Neural progenitor cell (in vitro differentiated cells): Measurements from ENCODE around the gene GRM8. TPM values are rescaled to one million over a fixed set of nuclear protein-coding genes. Genes with fewer than 3 reads are reported as not detected.

Source experiments
- DNase-seq: peaks from one replicate; pipeline ENCODE4 v3.0.0-alpha.2; 2016; ENCODE audit warnings: low spot score
- H2AFZ ChIP-seq: fragments of 200-600 bp; sonication (generic); replicated peaks from 2 replicates; pipeline ENCODE4 v1.6.1; 2016; ENCODE audit warnings: antibody characterized with exemption
- H3F3A ChIP-seq: fragments of 200-600 bp; sonication (generic); 2 replicates; pipeline ENCODE4 v1.6.1; 2016; ENCODE audit warnings: antibody characterized with exemption, low read depth
- H3K27ac ChIP-seq: fragments of 200-600 bp; sonication (generic); 2 replicates; pipeline ENCODE4 v1.5.1; 2016; ENCODE audit warnings: mild to moderate bottlenecking
- H3K27me3 ChIP-seq: fragments of 200-600 bp; sonication (generic); 2 replicates; pipeline ENCODE4 v1.6.1; 2016; ENCODE audit warnings: mild to moderate bottlenecking, moderate library complexity
- H3K36me3 ChIP-seq: fragments of 200-600 bp; sonication (generic); 2 replicates; pipeline ENCODE4 v1.5.1; 2016
- H3K4me1 ChIP-seq: fragments of 200-600 bp; sonication (generic); 2 replicates; pipeline ENCODE4 v1.6.1; 2016; ENCODE audit warnings: mixed run types
- H3K4me2 ChIP-seq: fragments of 200-600 bp; sonication (generic); 2 replicates; pipeline ENCODE4 v1.6.1; 2016
- H3K4me3 ChIP-seq: fragments of 200-600 bp; sonication (generic); 2 replicates; pipeline ENCODE4 v1.5.1; 2016
- H3K79me2 ChIP-seq: fragments of 200-600 bp; sonication (generic); 2 replicates; pipeline ENCODE4 v1.6.1; 2016; ENCODE audit warnings: low read depth
- H3K9ac ChIP-seq: fragments of 200-600 bp; sonication (generic); 2 replicates; pipeline ENCODE4 v1.6.1; 2016
- H3K9me3 ChIP-seq: fragments of 200-600 bp; sonication (generic); 2 replicates; pipeline ENCODE4 v1.5.1; 2016; ENCODE audit warnings: low read depth
- H4K20me1 ChIP-seq: fragments of 200-600 bp; sonication (generic); 2 replicates; pipeline ENCODE4 v1.6.1; 2016; ENCODE audit warnings: low read depth
- H3K27ac Mint-ChIP-seq: 3 replicates; pipeline ENCODE4 v1.8.0; 2021; ENCODE audit warnings: mixed read lengths
- H3K27me3 Mint-ChIP-seq: 2 replicates; pipeline ENCODE4 v1.8.0; 2022; ENCODE audit warnings: low read depth, mild to moderate bottlenecking, inconsistent platforms, moderate library complexity, mixed read lengths; ENCODE audit not compliant: insufficient read depth
- H3K36me3 Mint-ChIP-seq: 3 replicates; pipeline ENCODE4 v1.8.0; 2021; ENCODE audit warnings: mixed read lengths
- H3K4me1 Mint-ChIP-seq: 3 replicates; pipeline ENCODE4 v1.8.0; 2021; ENCODE audit warnings: mixed read lengths
- H3K4me3 Mint-ChIP-seq: 3 replicates; pipeline ENCODE4 v1.8.0; 2021; ENCODE audit warnings: mild to moderate bottlenecking, moderate library complexity, mixed read lengths
- H3K9me3 Mint-ChIP-seq: 3 replicates; pipeline ENCODE4 v1.8.0; 2020; ENCODE audit warnings: mixed read lengths
- EZH2 ChIP-seq: fragments of 200-600 bp; sonication (generic); IDR thresholded peaks from 2 replicates; pipeline ENCODE4 v1.6.1; 2017; ENCODE audit warnings: antibody characterized with exemption, mild to moderate bottlenecking, moderate library complexity
- EZH2phosphoT487 ChIP-seq: fragments of 200-600 bp; sonication (generic); IDR thresholded peaks from 2 replicates; pipeline ENCODE4 v1.6.1; 2017; ENCODE audit warnings: antibody characterized with exemption
- total RNA-seq: library from RNA; depleted of rRNA; stranded (reverse); fragments of >200 nt; gene quantifications from 2 replicates; pipeline ENCODE4 v1.2.3, GENCODE V29; 2015; ENCODE audit warnings: low replicate concordance
- TF ChIP-seq, protein P1 (sequence below): fragments of 200-600 bp; sonication (generic); IDR thresholded peaks from 2 replicates; pipeline ENCODE4 v1.5.1; 2017; ENCODE audit warnings: antibody characterized with exemption, mild to moderate bottlenecking

The GRM8 gene
- total RNA-seq, 1 donor from 2014 or later = 0.62 TPM

DNA sequence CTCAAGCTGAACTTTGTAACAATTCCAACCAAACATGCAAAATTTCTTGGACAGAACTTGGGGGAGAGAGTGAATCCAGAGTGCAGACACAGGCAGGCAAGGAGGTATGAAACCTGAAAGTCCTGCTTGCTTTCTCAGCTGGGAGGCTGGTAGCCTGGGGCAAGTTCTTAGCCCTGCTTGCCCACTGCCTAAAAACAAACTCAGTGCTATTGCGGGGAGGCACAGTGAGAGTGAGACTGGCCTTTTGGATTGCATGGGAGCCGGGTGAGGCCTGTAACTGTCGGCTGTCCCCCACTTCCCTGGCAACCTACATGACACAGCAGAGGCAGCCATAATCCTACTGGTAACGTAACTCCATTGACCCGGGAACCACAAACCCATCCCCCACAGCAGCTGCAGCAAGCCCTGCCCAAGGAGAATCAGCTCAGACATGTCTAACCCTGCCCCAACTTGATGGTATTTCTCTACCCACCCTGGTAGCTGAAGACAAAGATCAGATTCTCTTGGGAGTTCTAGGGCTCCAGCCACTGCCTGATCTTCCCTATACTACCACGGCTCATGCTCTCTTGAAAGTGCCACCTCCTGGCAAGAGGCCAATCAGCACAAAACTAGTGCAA lies 663.6 kb downstream of the GRM8 start:
- Histone ChIP-seq H3F3A (no peaks in the 10 kb centered on the region), H3K27me3 (no peaks in the 10 kb centered on the region), H3K4me1 (no peaks in the 10 kb centered on the region), H3K4me2 (no peak overlapping the region), H3K27ac (no peak overlapping the region), H3K36me3 (no peaks in the 10 kb centered on the region), H3K4me3 (no peak overlapping the region), H3K9ac (no peak overlapping the region), H3K9me3 (no peaks in the 10 kb centered on the region), H4K20me1 (no peaks in the 10 kb centered on the region), H2AFZ (peak overlapping the region; percentile 18), H3K79me2 (no peaks in the 10 kb centered on the region)
- H3K4me3 Mint-ChIP-seq = no peak overlapping the region
- no peaks in the 10 kb centered on the region for H3K36me3 Mint-ChIP-seq
- no peak for TF ChIP-seq EZH2
- TF ChIP-seq EZH2phosphoT487 = no peak
- TF ChIP-seq, protein P1, sequence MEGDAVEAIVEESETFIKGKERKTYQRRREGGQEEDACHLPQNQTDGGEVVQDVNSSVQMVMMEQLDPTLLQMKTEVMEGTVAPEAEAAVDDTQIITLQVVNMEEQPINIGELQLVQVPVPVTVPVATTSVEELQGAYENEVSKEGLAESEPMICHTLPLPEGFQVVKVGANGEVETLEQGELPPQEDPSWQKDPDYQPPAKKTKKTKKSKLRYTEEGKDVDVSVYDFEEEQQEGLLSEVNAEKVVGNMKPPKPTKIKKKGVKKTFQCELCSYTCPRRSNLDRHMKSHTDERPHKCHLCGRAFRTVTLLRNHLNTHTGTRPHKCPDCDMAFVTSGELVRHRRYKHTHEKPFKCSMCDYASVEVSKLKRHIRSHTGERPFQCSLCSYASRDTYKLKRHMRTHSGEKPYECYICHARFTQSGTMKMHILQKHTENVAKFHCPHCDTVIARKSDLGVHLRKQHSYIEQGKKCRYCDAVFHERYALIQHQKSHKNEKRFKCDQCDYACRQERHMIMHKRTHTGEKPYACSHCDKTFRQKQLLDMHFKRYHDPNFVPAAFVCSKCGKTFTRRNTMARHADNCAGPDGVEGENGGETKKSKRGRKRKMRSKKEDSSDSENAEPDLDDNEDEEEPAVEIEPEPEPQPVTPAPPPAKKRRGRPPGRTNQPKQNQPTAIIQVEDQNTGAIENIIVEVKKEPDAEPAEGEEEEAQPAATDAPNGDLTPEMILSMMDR = no peak
- DNase-seq = no peak
- H3K9me3 Mint-ChIP-seq = no peaks in the 10 kb centered on the region
- peaks cover 2% of the 10 kb centered on the region for H3K27me3 Mint-ChIP-seq
- no peaks in the 10 kb centered on the region for H3K4me1 Mint-ChIP-seq
- H3K27ac Mint-ChIP-seq = no peak overlapping the region

DNA sequence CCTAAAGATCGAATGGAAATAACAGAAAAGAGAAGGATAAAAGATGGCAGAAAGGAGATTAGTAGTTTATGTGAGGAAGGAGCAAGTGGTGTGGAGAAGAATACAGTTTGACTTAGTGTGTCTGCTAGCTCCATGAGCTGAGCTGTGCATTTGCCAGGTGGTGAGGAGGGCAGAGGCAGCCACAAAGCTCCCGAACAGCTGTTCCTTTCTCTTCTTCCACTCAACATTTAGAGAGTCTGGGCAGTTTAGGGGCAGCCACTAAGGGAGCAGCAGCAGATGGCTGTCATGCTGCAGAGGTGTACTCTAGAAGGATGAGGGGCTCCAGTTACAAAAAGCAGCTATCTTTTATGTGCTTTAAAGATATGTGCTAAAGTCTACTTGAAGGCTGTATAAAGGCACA lies 674.4 kb downstream of the GRM8 start:
- no peak overlapping the region for H3K27ac Mint-ChIP-seq
- H3K9me3 Mint-ChIP-seq = no peaks in the 10 kb centered on the region
- DNase-seq = peak; percentile 26
- Histone ChIP-seq H3K4me2 (no peak overlapping the region), H4K20me1 (no peaks in the 10 kb centered on the region), H3K9me3 (no peaks in the 10 kb centered on the region), H2AFZ (no peak overlapping the region), H3F3A (no peaks in the 10 kb centered on the region), H3K4me1 (peaks cover 6% of the 10 kb centered on the region), H3K27me3 (no peaks in the 10 kb centered on the region), H3K79me2 (no peaks in the 10 kb centered on the region), H3K27ac (no peak overlapping the region), H3K36me3 (no peaks in the 10 kb centered on the region), H3K4me3 (no peak overlapping the region), H3K9ac (no peak overlapping the region)
- no peaks in the 10 kb centered on the region for H3K36me3 Mint-ChIP-seq
- no peaks in the 10 kb centered on the region for H3K27me3 Mint-ChIP-seq
- no peak overlapping the region for H3K4me3 Mint-ChIP-seq
- no peaks in the 10 kb centered on the region for H3K4me1 Mint-ChIP-seq
- TF ChIP-seq EZH2phosphoT487 (no peak), EZH2 (no peak)
- TF ChIP-seq, protein P1 = no peak

DNA sequence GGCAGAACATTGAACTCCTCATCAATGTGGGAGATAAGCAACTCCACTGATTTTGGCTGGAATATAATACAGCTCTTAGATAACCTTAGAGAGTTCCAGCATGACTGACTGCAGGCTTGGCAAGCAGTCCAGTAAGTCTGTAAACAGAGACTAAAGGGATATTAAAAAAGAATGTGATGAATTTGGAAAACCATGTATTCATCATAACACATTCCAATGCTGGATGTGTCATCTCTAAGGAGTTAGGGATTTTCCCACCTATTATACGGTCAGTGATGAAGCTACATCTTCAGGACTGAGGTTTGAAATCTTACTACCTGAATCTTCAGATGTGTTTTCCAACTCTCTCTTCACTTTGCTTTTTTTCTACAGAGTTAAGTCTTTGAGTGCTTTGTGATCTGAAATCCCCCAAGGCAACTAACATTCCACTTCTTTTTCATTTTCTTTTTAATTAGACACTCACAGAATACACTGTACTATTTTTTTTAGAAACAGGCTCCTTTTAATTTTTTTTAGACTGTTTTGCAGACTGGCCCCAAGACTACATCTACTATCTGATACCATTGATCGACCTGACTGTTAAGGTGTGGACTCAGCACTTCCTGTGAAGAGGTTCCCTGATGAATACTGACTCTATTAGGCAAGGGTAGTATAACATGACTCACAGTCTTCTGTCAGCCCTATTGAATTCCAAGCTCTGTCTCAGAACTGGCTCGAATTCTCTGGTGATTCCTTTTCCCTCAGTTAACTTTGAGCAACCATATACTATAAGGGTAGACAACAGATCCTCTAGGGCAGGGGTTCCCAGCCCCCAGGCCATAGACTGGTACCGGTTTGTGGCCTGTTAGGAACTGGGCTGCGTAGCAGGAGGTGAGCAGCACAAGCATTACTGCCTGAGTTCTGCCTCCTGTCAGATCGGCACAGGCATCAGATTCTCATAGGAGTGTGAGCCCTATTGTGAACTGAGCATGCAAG lies 678.2 kb downstream of the GRM8 start:
- Histone ChIP-seq H3K36me3 (no peaks in the 10 kb centered on the region), H3K79me2 (no peaks in the 10 kb centered on the region), H3K4me3 (no peak overlapping the region), H3K27me3 (no peaks in the 10 kb centered on the region), H2AFZ (peak overlapping the region; percentile 44), H3F3A (no peaks in the 10 kb centered on the region), H3K4me2 (no peak overlapping the region), H3K9ac (no peak overlapping the region), H3K27ac (no peak overlapping the region), H3K9me3 (no peaks in the 10 kb centered on the region), H4K20me1 (no peaks in the 10 kb centered on the region), H3K4me1 (peaks cover 6% of the 10 kb centered on the region)
- Mint-ChIP-seq H3K36me3 (no peaks in the 10 kb centered on the region), H3K4me1 (no peaks in the 10 kb centered on the region), H3K27ac (no peak overlapping the region), H3K27me3 (no peaks in the 10 kb centered on the region), H3K4me3 (no peak overlapping the region), H3K9me3 (no peaks in the 10 kb centered on the region)
- TF ChIP-seq EZH2phosphoT487 (no peak), EZH2 (no peak)
- TF ChIP-seq, protein P1 = no peak
- DNase-seq = no peak
